NT2/D1 (cell line): ENCODE results near the gene DUSP15.

Experiments
- DNase-seq: peaks from one replicate; pipeline ENCODE4 v3.0.0-alpha.2; 2011; ENCODE audit warnings: low read depth, low spot score
- H3K27me3 ChIP-seq: 2 replicates; pipeline ENCODE4 v1.6.0; 2011; ENCODE audit warnings: mild to moderate bottlenecking; ENCODE audit not compliant: insufficient read length, insufficient read depth
- H3K36me3 ChIP-seq: 2 replicates; pipeline ENCODE4 v1.6.1; 2011; ENCODE audit warnings: mild to moderate bottlenecking, low read length, mixed read lengths; ENCODE audit not compliant: insufficient read depth, insufficient read length
- H3K4me1 ChIP-seq: 2 replicates; pipeline ENCODE4 v1.5.1; 2011; ENCODE audit not compliant: insufficient read depth, insufficient read length
- H3K4me3 ChIP-seq: 2 replicates; pipeline ENCODE4 v1.5.1; 2011; ENCODE audit warnings: low read depth; ENCODE audit not compliant: insufficient read length
- H3K9ac ChIP-seq: 2 replicates; pipeline ENCODE4 v1.6.0; 2011; ENCODE audit warnings: low read depth; ENCODE audit not compliant: insufficient read length
- H3K9me3 ChIP-seq: 2 replicates; pipeline ENCODE4 v1.5.1; 2011; ENCODE audit warnings: mild to moderate bottlenecking, low read length; ENCODE audit not compliant: insufficient read depth
- SUZ12 ChIP-seq: IDR thresholded peaks from 2 replicates; pipeline ENCODE4 v1.6.1; 2011; ENCODE audit not compliant: insufficient read length, insufficient read depth; ENCODE audit errors: extremely low read depth
- YY1 ChIP-seq: IDR thresholded peaks from 2 replicates; pipeline ENCODE4 v1.6.1; 2011; ENCODE audit not compliant: insufficient read length, insufficient read depth
- ZNF274 ChIP-seq: IDR thresholded peaks from 2 replicates; pipeline ENCODE4 v1.6.1; 2011; ENCODE audit warnings: mild to moderate bottlenecking, low read depth, low read length

Gene DUSP15

DNA sequence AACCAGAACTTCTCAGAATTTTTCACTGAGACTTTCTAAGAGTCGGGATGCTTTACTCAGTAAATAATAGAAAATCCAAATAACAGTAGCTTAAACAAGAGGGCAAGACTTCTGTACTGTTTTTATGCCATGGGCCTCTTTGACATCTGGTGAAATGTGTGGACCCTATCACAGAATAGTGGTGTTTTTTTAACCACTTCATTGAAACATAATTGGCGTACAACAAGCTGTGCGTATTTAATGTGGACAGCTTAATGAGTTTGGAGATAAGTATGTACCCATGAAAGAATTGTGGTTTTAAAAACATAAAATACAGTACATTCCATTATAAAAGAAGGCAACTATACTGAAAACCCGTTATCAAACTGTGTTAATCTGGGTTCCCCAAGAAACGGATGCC is 43.8 kb upstream of the DUSP15 start:
- Histone ChIP-seq H3K4me1 (peaks cover 11% of the 10 kb centered on the region), H3K27me3 (no peaks in the 10 kb centered on the region)
- no peak for TF ChIP-seq ZNF274
- no peak for TF ChIP-seq SUZ12
- TF ChIP-seq YY1 = no peak

DNA sequence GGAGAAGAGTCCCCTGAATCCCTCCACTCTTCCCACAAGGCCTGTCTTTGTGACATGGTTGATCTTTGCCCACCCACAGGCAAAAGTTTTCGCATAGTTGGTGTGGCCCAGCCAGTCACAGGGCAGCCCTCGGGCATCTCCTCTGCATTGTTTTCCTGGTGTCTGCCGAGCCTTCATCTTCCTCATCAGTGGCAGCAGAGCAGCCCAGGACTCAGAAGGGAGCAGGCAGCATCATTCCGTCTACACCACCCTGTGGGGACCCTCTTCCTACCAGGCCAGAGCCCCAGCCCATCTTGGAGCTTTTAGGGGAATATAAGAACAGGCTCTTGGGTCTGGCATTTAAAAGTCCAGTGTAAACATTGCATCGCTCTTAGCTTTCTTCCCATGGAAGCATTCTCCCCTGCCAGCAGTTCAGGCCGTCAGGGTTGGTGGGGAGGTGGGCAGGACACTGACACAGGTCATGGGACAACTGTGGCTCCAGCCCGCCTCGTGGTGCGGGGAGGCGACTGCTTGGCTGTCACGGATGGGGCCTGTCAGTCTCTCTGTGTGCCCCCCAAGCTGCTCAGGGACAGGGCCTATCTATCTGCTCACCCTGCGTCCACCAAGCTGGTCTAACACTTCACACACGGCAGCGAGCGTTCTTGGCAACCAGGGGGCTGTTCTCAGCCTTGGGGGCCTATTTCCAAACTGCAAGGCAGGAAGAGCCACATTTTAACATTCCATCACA is 43.3 kb upstream of the DUSP15 start:
- Histone ChIP-seq H3K27me3 (no peaks in the 10 kb centered on the region), H3K4me3 (no peak overlapping the region), H3K36me3 (no peaks in the 10 kb centered on the region), H3K9ac (peak overlapping the region; percentile 26), H3K9me3 (peaks cover 8% of the 10 kb centered on the region; the same call in 1 of the 2 replicates), H3K4me1 (peaks cover 11% of the 10 kb centered on the region)
- TF ChIP-seq YY1 = no peak
- DNase-seq = no peak

More for the DNA sequence above, 43.8 kb upstream of the DUSP15 start:
- H3K4me3 ChIP-seq = no peak overlapping the region
- no peaks in the 10 kb centered on the region for H3K36me3 ChIP-seq
- H3K9me3 ChIP-seq = peaks cover 8% of the 10 kb centered on the region; the same call in 1 of the 2 replicates
- H3K9ac ChIP-seq = no peak overlapping the region
- no peak for DNase-seq

DNA sequence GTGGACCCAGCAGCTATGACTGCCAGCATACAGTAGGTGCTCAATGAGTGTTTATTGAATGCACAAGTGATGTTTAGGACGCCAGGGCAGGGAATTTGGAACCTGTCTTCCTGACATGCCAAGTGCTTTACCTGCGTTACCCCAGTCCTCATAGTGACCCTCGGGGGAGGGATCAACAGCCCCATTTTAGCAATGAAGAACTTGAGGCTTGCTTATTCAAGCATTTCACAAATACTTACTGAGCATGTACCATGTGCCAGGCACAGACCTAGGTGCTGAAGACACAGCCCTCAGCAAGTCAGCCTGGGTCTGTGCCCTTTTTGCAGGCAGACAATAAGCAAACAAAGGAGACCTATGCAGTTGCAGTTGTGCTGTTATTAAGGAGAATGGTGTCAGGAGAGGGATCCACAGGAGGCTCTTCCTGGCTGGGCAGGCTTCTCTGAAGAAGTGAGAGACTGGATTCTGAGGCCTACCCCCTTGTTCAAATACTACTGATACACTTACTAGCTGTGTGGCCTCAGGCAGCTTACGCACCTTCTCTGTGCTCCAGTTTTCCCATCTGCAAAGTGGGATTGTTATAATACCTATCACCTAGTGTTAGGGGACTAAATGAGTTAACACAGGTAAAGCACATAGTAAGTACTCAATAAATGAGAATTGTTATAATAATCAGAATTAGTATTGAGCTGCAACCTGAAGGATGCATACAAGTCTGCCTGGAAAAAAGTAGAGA is 39.9 kb upstream of the DUSP15 start:
- no peaks in the 10 kb centered on the region for H3K27me3 ChIP-seq
- TF ChIP-seq SUZ12 (no peak), YY1 (no peak), ZNF274 (no peak)
- no peak overlapping the region for H3K9ac ChIP-seq

DNA sequence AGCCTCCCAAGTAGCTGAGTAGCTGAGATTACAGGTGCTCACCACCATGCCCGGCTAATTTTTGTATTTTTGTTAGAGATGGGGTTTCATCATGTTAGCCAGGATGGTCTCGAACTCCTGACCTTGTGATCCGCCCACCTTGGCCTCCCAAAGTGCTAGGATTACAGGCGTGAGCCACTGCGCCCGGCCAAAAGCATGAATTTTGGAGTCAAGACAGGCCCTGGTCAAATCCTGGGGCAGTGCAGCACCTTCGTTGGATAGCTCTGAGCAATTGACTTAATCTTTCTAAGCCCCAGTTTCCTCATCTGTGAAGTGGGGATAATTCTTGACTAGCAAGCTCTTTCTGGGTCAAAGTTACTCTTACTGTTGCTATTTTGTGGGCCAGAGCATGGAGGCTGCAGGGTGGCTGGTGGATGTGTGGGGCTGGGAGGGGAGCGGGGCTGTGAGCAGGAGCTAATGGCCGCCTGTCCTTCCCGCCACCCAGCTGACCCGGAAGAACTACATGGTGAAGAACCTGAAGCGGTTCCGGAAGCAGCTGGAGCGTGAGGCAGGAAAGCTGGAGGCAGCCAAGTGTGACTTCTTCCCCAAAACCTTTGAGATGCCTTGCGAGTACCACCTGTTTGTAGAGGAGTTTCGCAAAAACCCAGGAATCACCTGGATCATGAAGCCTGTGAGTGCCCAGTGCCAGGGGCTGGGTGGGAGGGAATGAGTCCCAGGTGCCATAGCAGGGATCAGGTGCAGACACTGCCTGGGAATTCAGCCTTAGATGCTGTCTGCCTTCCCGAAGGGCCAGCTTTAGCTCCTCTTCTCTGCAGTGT is 39.1 kb upstream of the DUSP15 start:
- H3K9ac ChIP-seq = no peak overlapping the region
- H3K27me3 ChIP-seq = no peaks in the 10 kb centered on the region
- no peaks in the 10 kb centered on the region for H3K9me3 ChIP-seq

More for the DNA sequence above, 39.9 kb upstream of the DUSP15 start:
- H3K9me3 ChIP-seq = no peaks in the 10 kb centered on the region
- peaks cover 13% of the 10 kb centered on the region for H3K4me1 ChIP-seq
- H3K4me3 ChIP-seq = no peak overlapping the region
- H3K36me3 ChIP-seq = no peaks in the 10 kb centered on the region
- no peak for DNase-seq

DNA sequence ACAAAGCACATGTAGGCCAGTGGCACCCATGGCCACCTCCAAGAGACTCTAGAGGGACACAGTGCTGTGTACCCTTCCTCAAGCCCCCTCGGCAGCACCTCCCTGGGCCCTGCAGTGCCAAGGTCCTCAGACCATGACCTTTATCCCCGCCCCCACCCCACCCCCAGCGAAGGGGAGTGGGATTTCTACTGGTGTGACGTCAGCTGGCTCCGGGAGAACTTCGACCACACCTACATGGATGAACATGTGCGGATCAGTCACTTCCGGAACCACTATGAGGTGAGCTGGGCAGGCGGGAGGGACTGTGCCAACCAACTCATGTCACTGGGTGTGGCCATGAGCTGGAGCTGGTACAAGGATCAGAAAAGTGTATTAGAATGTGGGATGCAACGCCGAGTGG is 38.1 kb upstream of the DUSP15 start:
- Histone ChIP-seq H3K27me3 (no peaks in the 10 kb centered on the region), H3K9me3 (no peaks in the 10 kb centered on the region), H3K9ac (no peak overlapping the region), H3K36me3 (no peaks in the 10 kb centered on the region), H3K4me3 (no peak overlapping the region), H3K4me1 (peaks cover 10% of the 10 kb centered on the region)
- no peak for DNase-seq
- TF ChIP-seq SUZ12 = no peak
- no peak for TF ChIP-seq ZNF274
- TF ChIP-seq YY1 = no peak

More for the DNA sequence above, 39.1 kb upstream of the DUSP15 start:
- Histone ChIP-seq H3K4me3 (no peak overlapping the region), H3K36me3 (no peaks in the 10 kb centered on the region), H3K4me1 (peaks cover 13% of the 10 kb centered on the region)
- DNase-seq = no peak
- no peak for TF ChIP-seq YY1

DNA sequence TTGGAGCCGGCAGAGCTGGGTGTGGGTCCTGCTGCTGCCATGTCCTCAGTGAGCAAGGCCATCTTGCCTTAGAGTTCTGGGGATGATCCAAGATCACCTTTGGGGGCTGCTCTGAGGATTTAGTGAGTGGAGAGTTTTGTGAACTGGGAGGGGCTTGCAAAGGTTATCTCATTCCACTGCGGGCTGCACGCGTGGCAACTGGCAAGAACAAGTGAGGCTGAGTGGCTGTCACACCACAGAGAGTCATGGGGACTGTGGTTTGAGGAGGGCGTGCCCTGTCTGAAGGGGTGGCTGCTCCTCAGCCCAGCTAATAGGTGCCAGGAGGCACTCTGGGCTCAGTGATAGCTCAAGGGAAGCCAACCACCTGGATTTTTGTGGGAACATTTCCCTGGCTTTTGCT is 37.7 kb upstream of the DUSP15 start:
- no peak overlapping the region for H3K9ac ChIP-seq

DNA sequence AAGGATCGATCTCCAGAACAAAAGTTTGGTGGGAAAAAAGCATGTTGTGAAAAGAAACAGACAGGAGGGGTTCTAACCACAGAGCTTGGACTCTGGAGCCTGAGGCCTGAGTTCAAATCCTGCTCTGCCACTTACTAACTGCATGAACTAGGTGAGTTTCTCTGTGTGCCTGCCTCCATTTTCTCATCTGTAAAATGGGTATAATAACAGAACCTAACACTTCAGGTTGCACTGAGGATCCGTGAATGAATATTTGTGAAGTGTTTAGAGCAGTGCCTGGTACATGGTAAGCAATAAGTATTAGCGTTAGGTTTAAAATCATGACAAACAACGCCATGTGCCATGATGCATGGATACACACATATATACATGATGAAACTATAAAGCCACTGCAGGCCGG is 36.7 kb upstream of the DUSP15 start:
- TF ChIP-seq ZNF274 (no peak), YY1 (no peak)
- Histone ChIP-seq H3K27me3 (no peaks in the 10 kb centered on the region), H3K9me3 (no peaks in the 10 kb centered on the region), H3K36me3 (no peaks in the 10 kb centered on the region), H3K9ac (no peak overlapping the region), H3K4me3 (no peak overlapping the region), H3K4me1 (peaks cover 7% of the 10 kb centered on the region)
- no peak for DNase-seq

More for the DNA sequence above, 37.7 kb upstream of the DUSP15 start:
- DNase-seq = no peak
- no peaks in the 10 kb centered on the region for H3K9me3 ChIP-seq
- H3K4me3 ChIP-seq = no peak overlapping the region
- no peak for TF ChIP-seq SUZ12
- TF ChIP-seq YY1 = no peak
- TF ChIP-seq ZNF274 = no peak
- peaks cover 10% of the 10 kb centered on the region for H3K4me1 ChIP-seq
- no peaks in the 10 kb centered on the region for H3K36me3 ChIP-seq
- no peaks in the 10 kb centered on the region for H3K27me3 ChIP-seq
